PC-9 (cell line): ENCODE results near the gene RPGRIP1.

Experiments used
- CTCF ChIP-seq: fragments of 200-600 bp; sonication (generic); conservative IDR thresholded peaks from 2 replicates; pipeline ENCODE4 v1.6.1; 2017; ENCODE audit warnings: mixed run types, antibody characterized with exemption, mild to moderate bottlenecking, moderate library complexity
- EZH2 ChIP-seq: fragments of 200-600 bp; sonication (generic); IDR thresholded peaks from 2 replicates; pipeline ENCODE4 v1.8.0; 2017; ENCODE audit warnings: antibody characterized with exemption, low read depth

GRCh38 chr14:21261824-21262223 is 18.1 kb upstream of the RPGRIP1 start:
- no peak for TF ChIP-seq CTCF
- TF ChIP-seq EZH2: no peak
